HCT116 (cell line): ENCODE measurements around the gene UPK3B. TPM values are rescaled to one million over a fixed set of nuclear protein-coding genes. Genes with fewer than 3 reads are reported as not detected.
"Not testable (repeated sequence)": the region's sequence is repeated elsewhere in the genome, so short reads cannot be mapped to it uniquely, and the experiment has no call there.

Experiments
- ATAC-seq: fragments of 200-7000 bp; cut with Tn5 transposase; 2 replicates; pipeline ENCODE4 v1.9.1; 2020; ENCODE audit warnings: mild to moderate bottlenecking, moderate library complexity
- BruUV-seq: library from RNA; stranded (reverse); fragments of 400-500 nt; replicated peaks from 2 replicates; lab custom pipeline; 2021; lab: Mats Ljungman, UMichigan
- CTCF ChIA-PET: fragments of 300-600 bp; sonication (Branson Sonifier 250); formaldehyde crosslinking; loops from one replicate; lab custom pipeline; 2021; ENCODE audit warnings: antibody characterized with exemption; lab: Charles Lee
- POLR2A ChIA-PET: fragments of 300-600, 350-600 bp; sonication (Branson Sonifier 250); formaldehyde crosslinking; loops from one replicate; lab custom pipeline; 2021; ENCODE audit warnings: antibody characterized with exemption; lab: Charles Lee
- RAD21 ChIA-PET, 2 experiments: fragments of 300-600 bp; sonication (Branson Sonifier 250); formaldehyde crosslinking; loops; one replicate each; lab custom pipeline; 2023; ENCODE audit warnings: low total read pairs in 2 of 2; ENCODE audit not compliant: uncharacterized antibody in 2 of 2, unreplicated experiment in 2 of 2, low non-redundant PET in 1 of 2; lab: Charles Lee
- DNase-seq: peaks from one replicate; pipeline ENCODE4 v3.0.0-alpha.2; 2010; ENCODE audit warnings: low read depth, low spot score
- H2AFZ ChIP-seq: fragments of 200-600 bp; shearing (Covaris generic), sonication (generic); 2 replicates; pipeline ENCODE4 v1.6.1; 2017; ENCODE audit warnings: low read depth, mixed run types, mixed read lengths, antibody characterized with exemption, low read length; ENCODE audit not compliant: poor library complexity, severe bottlenecking
- H3K27ac ChIP-seq: 2 replicates; pipeline ENCODE4 v1.5.1; 2012; ENCODE audit warnings: low read depth, low read length
- H3K27me3 ChIP-seq: fragments of 200-600 bp; sonication (generic); 2 replicates; pipeline ENCODE4 v1.6.1; 2016; ENCODE audit warnings: mixed run types, low read length, mixed read lengths; ENCODE audit not compliant: insufficient read depth
- H3K36me3 ChIP-seq, 2 experiments: fragments of 200-500 bp in 1 of 2; fragments of 200-600 bp in 1 of 2; sonication (Bioruptor generic) in 1 of 2; sonication (generic) in 1 of 2; 2 replicates each; pipeline versions ENCODE4 v1.5.1 to v1.6.1; 2014 to 2016; ENCODE audit warnings: low read length in 2 of 2, inconsistent platforms in 1 of 2, mixed read lengths in 1 of 2, mixed run types in 1 of 2; ENCODE audit not compliant: insufficient read depth in 2 of 2, control insufficient read depth in 1 of 2
- H3K4me1 ChIP-seq, 2 experiments: fragments of 200-600 bp in 1 of 2; sonication (generic) in 1 of 2; 2 replicates each; pipeline versions ENCODE4 v1.5.1 to v1.6.1; 2012 to 2017; ENCODE audit warnings: low read length in 2 of 2, inconsistent platforms in 1 of 2, mild to moderate bottlenecking in 1 of 2, mixed read lengths in 1 of 2, mixed run types in 1 of 2, moderate library complexity in 1 of 2; ENCODE audit not compliant: insufficient read depth in 2 of 2, control insufficient read depth in 1 of 2
- H3K4me2 ChIP-seq: fragments of 200-600 bp; sonication (generic); 2 replicates; pipeline ENCODE4 v1.6.1; 2017; ENCODE audit warnings: mixed run types, low read length, mixed read lengths
- H3K4me3 ChIP-seq, 2 experiments: fragments of 200-600 bp in 1 of 2; sonication (generic) in 1 of 2; replicated peaks in 1 of 2; 2 replicates each; pipeline ENCODE4 v1.5.1; 2011 to 2016; ENCODE audit warnings: low read length in 2 of 2, control low read depth in 1 of 2, low read depth in 1 of 2, mild to moderate bottlenecking in 1 of 2, mixed read lengths in 1 of 2, mixed run types in 1 of 2
- H3K79me2 ChIP-seq: fragments of 200-600 bp; sonication (generic); 2 replicates; pipeline ENCODE4 v1.6.1; 2017; ENCODE audit warnings: mild to moderate bottlenecking, mixed run types, low read length, moderate library complexity, mixed read lengths; ENCODE audit not compliant: insufficient read depth
- H3K9ac ChIP-seq: fragments of 200-600 bp; sonication (generic); 2 replicates; pipeline ENCODE4 v1.6.1; 2016; ENCODE audit warnings: low read length, mixed read lengths
- H3K9me2 ChIP-seq: fragments of 200-600 bp; sonication (generic), shearing (Covaris generic); 2 replicates; pipeline ENCODE4 v1.6.1; 2017; ENCODE audit warnings: mixed run types, mild to moderate bottlenecking, moderate library complexity; ENCODE audit not compliant: insufficient read depth
- H3K9me3 ChIP-seq, 2 experiments: fragments of 200-500 bp in 1 of 2; fragments of 200-600 bp in 1 of 2; sonication (Bioruptor generic) in 1 of 2; sonication (generic) in 1 of 2; 2 replicates each; pipeline ENCODE4 v1.6.1; 2014 to 2017; ENCODE audit warnings: low read length in 2 of 2, mixed read lengths in 2 of 2, inconsistent platforms in 1 of 2, low read depth in 1 of 2, mild to moderate bottlenecking in 1 of 2, mixed run types in 1 of 2, moderate library complexity in 1 of 2; ENCODE audit not compliant: control insufficient read depth in 1 of 2, insufficient read depth in 1 of 2
- H4K20me1 ChIP-seq: fragments of 200-600 bp; sonication (generic), shearing (Covaris generic); 2 replicates; pipeline ENCODE4 v1.6.1; 2017; ENCODE audit warnings: mixed run types, mild to moderate bottlenecking, moderate library complexity; ENCODE audit not compliant: insufficient read depth
- CEBPB ChIP-seq: IDR thresholded peaks from 2 replicates; pipeline ENCODE4 v1.6.1; 2012; ENCODE audit warnings: low read depth
- EGR1 ChIP-seq: IDR thresholded peaks from 2 replicates; pipeline ENCODE4 v1.6.1; 2012; ENCODE audit warnings: low read depth
- FOSL1 ChIP-seq: IDR thresholded peaks from 2 replicates; pipeline ENCODE4 v1.6.1; 2012; ENCODE audit warnings: low read depth
- JUND ChIP-seq: IDR thresholded peaks from 2 replicates; pipeline ENCODE4 v1.6.1; 2012
- POLR2A ChIP-seq: IDR thresholded peaks from 2 replicates; pipeline ENCODE4 v1.7.0; 2011; ENCODE audit warnings: borderline replicate concordance; ENCODE audit not compliant: insufficient read depth, insufficient read length; ENCODE audit errors: extremely low read depth
- POLR2AphosphoS5 ChIP-seq: IDR thresholded peaks from 2 replicates; pipeline ENCODE4 v1.6.1; 2011; ENCODE audit warnings: mild to moderate bottlenecking, low read depth, low read length, moderate library complexity
- TCF7L2 ChIP-seq: IDR thresholded peaks from 2 replicates; pipeline ENCODE4 v1.7.0; 2011; ENCODE audit warnings: borderline replicate concordance, inconsistent platforms; ENCODE audit not compliant: insufficient read depth, insufficient read length; ENCODE audit errors: extremely low read depth
- YY1 ChIP-seq: IDR thresholded peaks from 2 replicates; pipeline ENCODE4 v1.6.1; 2011; ENCODE audit warnings: low read length, low read depth, moderate library complexity, mild to moderate bottlenecking; ENCODE audit not compliant: insufficient replicate concordance; ENCODE audit errors: extremely low read depth
- ZBTB33 ChIP-seq: IDR thresholded peaks from 2 replicates; pipeline ENCODE4 v1.6.1; 2011; ENCODE audit warnings: mild to moderate bottlenecking, low read length, moderate library complexity; ENCODE audit not compliant: insufficient replicate concordance; ENCODE audit errors: extremely low read depth
- ZFX ChIP-seq: fragments of 450-650 bp; IDR thresholded peaks from 2 replicates; pipeline ENCODE4 v1.6.1; 2017
- intact Hi-C: fragments of 100-400 bp; cut with micrococcal nuclease; formaldehyde crosslinking; loops from 2 replicates; pipeline ENCODE4 v1.10.0; 2022
- total RNA-seq: library from RNA; stranded (reverse); gene quantifications from one replicate; pipeline ENCODE4 v1.2.1, GENCODE V29; 2021; ENCODE audit not compliant: unreplicated experiment

The UPK3B gene
- total RNA-seq, 1 experiment from 2014 or later, result 2.3 TPM

- H3K9me3 ChIP-seq, result no peaks in the 10 kb centered on the region
- H3K9me2 ChIP-seq, result no peaks in the 10 kb centered on the region
- no peak overlapping the region for H3K27ac ChIP-seq
- H3K27me3 ChIP-seq, result no peaks in the 10 kb centered on the region
- H2AFZ ChIP-seq, result no peak overlapping the region
- no peak for DNase-seq
- H3K36me3 ChIP-seq, result no peaks in the 10 kb centered on the region; a peak in 1 of 4 replicates
- H3K4me2 ChIP-seq, result no peak overlapping the region
- H3K4me3 ChIP-seq, result no peak overlapping the region
- H3K9ac ChIP-seq, result no peak overlapping the region
- no TSS peak for BruUV-seq
- TF ChIP-seq FOSL1 (no peak), YY1 (no peak), JUND (no peak), TCF7L2 (no peak), ZBTB33 (no peak), EGR1 (no peak), POLR2A (no peak), ZFX (no peak), POLR2AphosphoS5 (no peak), CEBPB (no peak)
- no peak for ATAC-seq
- no peaks in the 10 kb centered on the region for H4K20me1 ChIP-seq
- RAD21 ChIA-PET, result no interaction called here
- CTCF ChIA-PET, result no interaction called here
- intact Hi-C loops, result no loop called here
- no peaks in the 10 kb centered on the region for H3K79me2 ChIP-seq
- peaks cover 12 to 13% of the 10 kb centered on the region in 2 experiments for H3K4me1 ChIP-seq
- POLR2A ChIA-PET, result no interaction called here
These were observed 4.3 kb upstream of the UPK3B start for GRCh38 chr7:76506081-76506440.

GRCh38 chr7:76506643-76507042 lies 3.7 kb upstream of the UPK3B start:
- H2AFZ ChIP-seq, H3K9me3 ChIP-seq, POLR2A ChIA-PET, CTCF ChIA-PET, ATAC-seq, H3K9ac ChIP-seq, intact Hi-C loops, BruUV-seq, H3K4me2 ChIP-seq, H4K20me1 ChIP-seq, H3K79me2 ChIP-seq, H3K4me3 ChIP-seq, RAD21 ChIA-PET, H3K27me3 ChIP-seq, DNase-seq, H3K27ac ChIP-seq, H3K9me2 ChIP-seq, H3K36me3 ChIP-seq: not testable (repeated sequence)
- peaks cover 12 to 13% of the 10 kb centered on the region in 2 experiments for H3K4me1 ChIP-seq
